ENCODE results near the gene NFASC. TPM values are rescaled to one million over a fixed set of nuclear protein-coding genes. Genes with fewer than 3 reads are reported as not detected.

NFASC gene
- total RNA-seq, 2 experiments from 2014 or later: not detected

DNA sequence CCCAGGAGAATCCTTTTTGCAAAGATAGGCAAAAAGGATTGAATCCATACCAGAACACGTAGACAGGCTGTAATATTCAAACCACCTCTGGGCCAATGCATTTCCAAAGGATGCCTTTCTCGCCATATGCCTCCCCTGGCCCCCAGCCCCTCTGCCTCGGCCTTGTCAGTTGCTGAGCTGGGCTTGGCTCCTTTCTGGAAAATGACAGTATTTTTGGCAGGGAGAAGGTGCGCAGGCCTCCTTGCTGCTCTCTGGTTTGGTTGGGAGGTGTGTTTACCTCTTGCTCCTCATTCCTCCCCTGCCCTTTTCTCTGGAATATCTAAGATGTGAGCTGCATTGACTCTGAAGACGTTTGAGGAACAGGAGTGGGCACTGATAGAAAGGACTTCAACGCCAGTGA, 146.3 kb downstream of the NFASC start:
- H3K4me1 ChIP-seq (ENCODE audit: insufficient read depth, low read length, poor library complexity, severe bottlenecking): no peaks in the 10 kb centered on the region
- CTCF ChIA-PET (ENCODE audit: unreplicated experiment): no interaction called here
- H3K36me3 ChIP-seq (ENCODE audit: insufficient read depth, low read length): no peaks in the 10 kb centered on the region
- no peaks in the 10 kb centered on the region for H3K79me2 ChIP-seq (ENCODE audit: insufficient read depth, low read depth, low read length)
- POLR2A ChIA-PET: no interaction called here
- intact Hi-C loops (cut with micrococcal nuclease; ENCODE audit: unreplicated experiment): no loop called here
- H3K9me2 ChIP-seq (ENCODE audit: insufficient read depth, low read length): no peaks in the 10 kb centered on the region
- H3K4me3 ChIP-seq (ENCODE audit: low read depth, low read length, poor library complexity, severe bottlenecking): no peak overlapping the region
- H2AFZ ChIP-seq (ENCODE audit: low read length): no peak overlapping the region
- no peak overlapping the region for H3K4me2 ChIP-seq (ENCODE audit: low read length)
- no peaks in the 10 kb centered on the region for H4K20me1 ChIP-seq (ENCODE audit: insufficient read depth, low read length)
- no TSS peak for BruUV-seq (replicated peaks)
- H3K9me3 ChIP-seq (ENCODE audit: low read length): no peaks in the 10 kb centered on the region
- no peak for TF ChIP-seq EZH2phosphoT487 (IDR thresholded peaks at IDR 0.05; ENCODE audit: borderline replicate concordance, low read depth, low read length)
- TF ChIP-seq, protein P1, sequence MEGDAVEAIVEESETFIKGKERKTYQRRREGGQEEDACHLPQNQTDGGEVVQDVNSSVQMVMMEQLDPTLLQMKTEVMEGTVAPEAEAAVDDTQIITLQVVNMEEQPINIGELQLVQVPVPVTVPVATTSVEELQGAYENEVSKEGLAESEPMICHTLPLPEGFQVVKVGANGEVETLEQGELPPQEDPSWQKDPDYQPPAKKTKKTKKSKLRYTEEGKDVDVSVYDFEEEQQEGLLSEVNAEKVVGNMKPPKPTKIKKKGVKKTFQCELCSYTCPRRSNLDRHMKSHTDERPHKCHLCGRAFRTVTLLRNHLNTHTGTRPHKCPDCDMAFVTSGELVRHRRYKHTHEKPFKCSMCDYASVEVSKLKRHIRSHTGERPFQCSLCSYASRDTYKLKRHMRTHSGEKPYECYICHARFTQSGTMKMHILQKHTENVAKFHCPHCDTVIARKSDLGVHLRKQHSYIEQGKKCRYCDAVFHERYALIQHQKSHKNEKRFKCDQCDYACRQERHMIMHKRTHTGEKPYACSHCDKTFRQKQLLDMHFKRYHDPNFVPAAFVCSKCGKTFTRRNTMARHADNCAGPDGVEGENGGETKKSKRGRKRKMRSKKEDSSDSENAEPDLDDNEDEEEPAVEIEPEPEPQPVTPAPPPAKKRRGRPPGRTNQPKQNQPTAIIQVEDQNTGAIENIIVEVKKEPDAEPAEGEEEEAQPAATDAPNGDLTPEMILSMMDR (conservative IDR thresholded peaks at IDR 0.05; ENCODE audit: low read length): no peak
- H3K27ac ChIP-seq (ENCODE audit: low read depth, low read length, poor library complexity, severe bottlenecking): no peak overlapping the region
- DNase-seq (ENCODE audit: low spot score): no peak

DNA sequence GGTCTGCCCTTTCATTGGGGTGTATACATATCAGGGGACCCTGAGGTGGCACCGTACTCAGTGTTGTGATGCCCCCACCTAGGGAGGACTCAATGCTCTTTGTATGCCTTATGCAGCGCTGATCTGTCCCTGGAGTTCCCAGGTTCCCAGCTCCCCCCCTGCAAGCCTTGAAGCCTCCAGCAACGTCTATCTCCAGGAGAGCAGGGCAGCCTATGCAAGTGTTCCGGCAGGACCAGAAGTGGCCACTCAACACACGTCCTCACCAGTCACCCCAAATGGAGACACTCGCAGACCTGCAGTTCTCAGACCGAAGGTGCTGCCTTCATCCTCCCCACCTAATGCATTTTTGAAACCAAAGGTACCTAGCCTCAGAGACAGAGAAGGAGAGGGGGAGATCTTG, 147.1 kb downstream of the NFASC start:
- no TSS peak for BruUV-seq (replicated peaks)
- no peaks in the 10 kb centered on the region for H3K4me1 ChIP-seq (ENCODE audit: insufficient read depth, low read length, poor library complexity, severe bottlenecking)
- no peak overlapping the region for H3K4me3 ChIP-seq (ENCODE audit: low read depth, low read length, poor library complexity, severe bottlenecking)
- no peak overlapping the region for H3K27ac ChIP-seq (ENCODE audit: low read depth, low read length, poor library complexity, severe bottlenecking)
- POLR2A ChIA-PET: no interaction called here
- no peak for DNase-seq (ENCODE audit: low spot score)
- no peaks in the 10 kb centered on the region for H4K20me1 ChIP-seq (ENCODE audit: insufficient read depth, low read length)
- no peak overlapping the region for H3K4me2 ChIP-seq (ENCODE audit: low read length)
- H3K9me2 ChIP-seq (ENCODE audit: insufficient read depth, low read length): no peaks in the 10 kb centered on the region
- intact Hi-C loops (cut with micrococcal nuclease; ENCODE audit: unreplicated experiment): no loop called here
- no peaks in the 10 kb centered on the region for H3K79me2 ChIP-seq (ENCODE audit: insufficient read depth, low read depth, low read length)
- TF ChIP-seq EZH2phosphoT487 (IDR thresholded peaks at IDR 0.05; ENCODE audit: borderline replicate concordance, low read depth, low read length): no peak
- TF ChIP-seq, protein P1 (conservative IDR thresholded peaks at IDR 0.05; ENCODE audit: low read length): no peak
- no peak overlapping the region for H2AFZ ChIP-seq (ENCODE audit: low read length)
- no peaks in the 10 kb centered on the region for H3K36me3 ChIP-seq (ENCODE audit: insufficient read depth, low read length)
- H3K9me3 ChIP-seq (ENCODE audit: low read length): no peaks in the 10 kb centered on the region
- CTCF ChIA-PET (ENCODE audit: unreplicated experiment): no interaction called here

DNA sequence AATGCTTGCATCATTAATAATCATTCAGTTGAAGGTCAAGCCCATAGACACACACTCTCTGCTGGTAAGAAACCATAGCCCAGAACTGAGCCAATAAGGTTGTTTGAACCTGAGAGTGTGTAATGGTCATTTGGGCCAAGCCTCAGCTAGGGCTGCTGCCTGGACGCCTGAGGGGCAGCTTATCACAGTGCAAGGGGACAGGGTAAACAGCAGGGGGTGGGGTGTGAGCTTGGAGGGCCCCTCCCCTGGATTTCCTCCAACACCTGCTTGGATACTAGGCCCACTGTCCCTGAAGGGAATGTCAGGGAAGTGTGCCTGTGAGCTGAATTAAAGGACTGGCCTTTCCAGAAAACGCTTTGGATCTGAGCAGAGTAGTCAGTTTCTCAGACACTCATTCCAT, 147.7 kb downstream of the NFASC start:
- Histone ChIP-seq H3K27ac (ENCODE audit: low read depth, low read length, poor library complexity, severe bottlenecking) (no peak overlapping the region), H4K20me1 (ENCODE audit: insufficient read depth, low read length) (no peaks in the 10 kb centered on the region), H3K9me3 (ENCODE audit: low read length) (no peaks in the 10 kb centered on the region), H3K4me2 (ENCODE audit: low read length) (no peak overlapping the region), H3K4me3 (ENCODE audit: low read depth, low read length, poor library complexity, severe bottlenecking) (no peak overlapping the region), H3K4me1 (ENCODE audit: insufficient read depth, low read length, poor library complexity, severe bottlenecking) (no peaks in the 10 kb centered on the region), H3K79me2 (ENCODE audit: insufficient read depth, low read depth, low read length) (no peaks in the 10 kb centered on the region), H3K36me3 (ENCODE audit: insufficient read depth, low read length) (no peaks in the 10 kb centered on the region), H3K9me2 (ENCODE audit: insufficient read depth, low read length) (no peaks in the 10 kb centered on the region), H2AFZ (ENCODE audit: low read length) (no peak overlapping the region)
- POLR2A ChIA-PET: no interaction called here
- CTCF ChIA-PET (ENCODE audit: unreplicated experiment): no interaction called here
- intact Hi-C loops (cut with micrococcal nuclease; ENCODE audit: unreplicated experiment): no loop called here
- TF ChIP-seq, protein P1 (conservative IDR thresholded peaks at IDR 0.05; ENCODE audit: low read length): no peak
- TF ChIP-seq EZH2phosphoT487 (IDR thresholded peaks at IDR 0.05; ENCODE audit: borderline replicate concordance, low read depth, low read length): no peak
- no peak for DNase-seq (ENCODE audit: low spot score)
- BruUV-seq (replicated peaks): no TSS peak
